Karpas-422 (cell line): Measurements from ENCODE around the gene LYRM1. TPM values are rescaled to one million over a fixed set of nuclear protein-coding genes. Genes with fewer than 3 reads are reported as not detected.

Experiments
- DNase-seq: peaks from one replicate; pipeline ENCODE4 v3.0.0-alpha.2; 2015
- H2AFZ ChIP-seq: fragments of 200-600 bp; sonication (generic); 2 replicates; pipeline ENCODE4 v1.6.1; 2014; ENCODE audit warnings: antibody characterized with exemption, low read length, mixed read lengths
- H3K27ac ChIP-seq: fragments of 200-600 bp; sonication (generic); 2 replicates; pipeline ENCODE4 v1.5.1; 2014; ENCODE audit warnings: mild to moderate bottlenecking, low read length, moderate library complexity
- H3K27me3 ChIP-seq: fragments of 200-600 bp; sonication (generic); 2 replicates; pipeline ENCODE4 v1.6.1; 2014; ENCODE audit warnings: low read length, mixed read lengths
- H3K36me3 ChIP-seq: fragments of 200-600 bp; sonication (generic); 2 replicates; pipeline ENCODE4 v1.6.1; 2014; ENCODE audit warnings: low read length, mixed read lengths; ENCODE audit not compliant: insufficient read depth
- H3K4me1 ChIP-seq: fragments of 200-600 bp; sonication (generic); 2 replicates; pipeline ENCODE4 v1.6.1; 2014; ENCODE audit warnings: mild to moderate bottlenecking, low read length, mixed read lengths
- H3K4me2 ChIP-seq: fragments of 200-600 bp; sonication (generic); 2 replicates; pipeline ENCODE4 v1.6.1; 2014; ENCODE audit warnings: low read length, low read depth, mild to moderate bottlenecking; ENCODE audit not compliant: poor library complexity, severe bottlenecking
- H3K4me3 ChIP-seq: fragments of 200-600 bp; sonication (generic); 2 replicates; pipeline ENCODE4 v1.5.1; 2014; ENCODE audit warnings: mild to moderate bottlenecking, antibody characterized with exemption, low read length, mixed read lengths
- H3K79me2 ChIP-seq: fragments of 200-600 bp; sonication (generic); 2 replicates; pipeline ENCODE4 v1.6.1; 2014; ENCODE audit warnings: mild to moderate bottlenecking, low read length, mixed read lengths
- H3K9ac ChIP-seq: fragments of 200-600 bp; sonication (generic); 2 replicates; pipeline ENCODE4 v1.6.0; 2014; ENCODE audit warnings: low read length
- H3K9me2 ChIP-seq: fragments of 200-600 bp; sonication (generic), shearing (Covaris generic); replicated peaks from 2 replicates; pipeline ENCODE4 v1.6.0; 2014; ENCODE audit warnings: mild to moderate bottlenecking, low read length, moderate library complexity; ENCODE audit not compliant: insufficient read depth
- H3K9me3 ChIP-seq: fragments of 300-700, 200-600 bp; sonication (generic); 2 replicates; pipeline ENCODE4 v1.6.1; 2014; ENCODE audit warnings: low read length, mixed read lengths
- H4K20me1 ChIP-seq: fragments of 200-600 bp; sonication (generic); 2 replicates; pipeline ENCODE4 v1.6.1; 2014; ENCODE audit warnings: mild to moderate bottlenecking, antibody characterized with exemption, low read length, low read depth; ENCODE audit not compliant: insufficient read depth
- total RNA-seq: library from RNA; depleted of rRNA; stranded (reverse); fragments of >200 nt; shearing (Covaris generic); gene quantifications from 2 replicates; pipeline ENCODE4 v1.2.3, GENCODE V29; 2014; ENCODE audit warnings: low replicate concordance; rRNA removed

LYRM1 gene, protein sequence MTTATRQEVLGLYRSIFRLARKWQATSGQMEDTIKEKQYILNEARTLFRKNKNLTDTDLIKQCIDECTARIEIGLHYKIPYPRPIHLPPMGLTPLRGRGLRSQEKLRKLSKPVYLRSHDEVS
- 37.6 and 43.2 TPM in 2 replicates for total RNA-seq

DNA sequence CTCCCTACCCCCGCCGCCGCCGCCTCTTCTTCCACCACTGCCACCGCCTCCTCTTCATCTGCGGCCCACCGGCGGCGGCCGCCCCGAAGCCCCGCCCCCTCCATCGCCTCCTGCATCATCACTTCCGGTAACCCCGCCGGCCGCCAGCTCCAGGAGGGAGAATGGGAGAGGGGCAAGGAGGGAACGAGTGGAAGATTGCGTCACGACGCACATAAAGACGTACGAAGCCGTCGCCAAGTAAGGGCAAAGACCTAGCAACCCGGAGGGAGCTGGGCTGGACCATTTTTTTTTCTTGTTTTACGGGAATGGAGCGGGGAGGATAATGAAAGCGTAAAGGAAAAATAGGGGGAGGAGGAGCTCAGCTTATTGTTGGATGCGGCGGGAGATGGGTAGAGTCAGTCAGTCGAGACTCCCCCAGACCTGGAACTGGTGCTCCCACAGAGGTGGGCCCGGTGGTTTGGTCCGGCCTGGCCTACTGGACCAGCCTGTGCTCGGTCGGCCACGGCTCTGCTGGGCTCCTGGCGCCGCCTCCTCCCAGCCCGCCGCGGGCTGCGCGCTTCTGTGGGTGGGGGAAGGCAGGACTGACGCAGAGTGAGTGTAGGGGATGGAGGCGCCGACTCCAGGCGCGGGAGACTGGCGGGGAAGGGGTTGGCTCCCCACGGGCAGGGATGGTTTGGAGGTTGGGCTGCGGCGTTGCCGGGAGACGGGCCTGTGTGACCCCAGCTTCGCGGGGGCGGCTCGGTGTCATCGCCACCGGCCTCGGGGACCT is at the start of gene LYRM1, which contains the start of gene DCUN1D3:
LYRM1 (plus strand) TSS at position 473 of the 769 bp plus-strand sequence. CDS start 14,785 bp downstream, outside the sequence.
DCUN1D3 (minus strand) TSS at position 60 of the 769 bp plus-strand sequence. CDS start 37,820 bp downstream, outside the sequence.
- peaks cover 57% of the 10 kb centered on the region for H3K79me2 ChIP-seq
- no peaks in the 10 kb centered on the region for H3K9me2 ChIP-seq
- peak within 1 kb of the TSS; percentile 71 for H2AFZ ChIP-seq
- peaks cover 56% of the 10 kb centered on the region for H3K4me1 ChIP-seq
- peak within 1 kb of the TSS; percentile 96 for H3K4me2 ChIP-seq
- H3K9me3 ChIP-seq, result no peaks in the 10 kb centered on the region
- peaks cover 26% of the 10 kb centered on the region; the same call in 1 of the 2 replicates for H4K20me1 ChIP-seq
- peak within 1 kb of the TSS; percentile 88 for H3K4me3 ChIP-seq
- H3K9ac ChIP-seq, result peak within 1 kb of the TSS; percentile 79
- DNase-seq, result peak; percentile 98
- no peaks in the 10 kb centered on the region for H3K27me3 ChIP-seq
- peak within 1 kb of the TSS; percentile 89 for H3K27ac ChIP-seq
- H3K36me3 ChIP-seq, result peaks cover 18% of the 10 kb centered on the region; the same call in 1 of the 2 replicates

DNA sequence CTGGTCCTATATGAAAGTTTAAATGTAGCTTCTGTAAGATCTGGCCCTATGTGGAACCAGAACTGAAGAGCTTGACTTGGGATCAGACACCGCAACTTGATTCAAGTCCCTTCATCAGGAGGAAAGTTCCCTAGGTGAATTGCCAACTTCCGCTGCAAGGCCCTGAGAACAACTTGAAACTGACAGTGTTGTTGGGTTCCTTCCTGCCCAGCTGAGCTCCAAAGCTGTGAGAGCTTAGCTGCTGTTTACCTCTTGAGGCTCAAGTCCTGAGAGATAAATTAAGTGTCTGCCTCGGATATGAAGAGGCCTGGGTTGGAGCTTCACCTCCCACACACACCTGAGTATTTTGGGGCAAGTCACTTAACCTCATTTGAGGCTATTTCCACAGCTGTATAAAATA is 49.6 kb upstream of the LYRM1 start:
- no peak overlapping the region for H2AFZ ChIP-seq
- no peak overlapping the region for H3K4me3 ChIP-seq
- no peaks in the 10 kb centered on the region for H3K4me1 ChIP-seq
- peaks cover 5% of the 10 kb centered on the region; the same call in 1 of the 2 replicates for H3K36me3 ChIP-seq
- no peak for DNase-seq
- no peaks in the 10 kb centered on the region for H3K27me3 ChIP-seq
- no peaks in the 10 kb centered on the region for H3K9me2 ChIP-seq
- H4K20me1 ChIP-seq, result no peaks in the 10 kb centered on the region
- H3K9ac ChIP-seq, result no peak overlapping the region
- no peak overlapping the region for H3K4me2 ChIP-seq
- no peak overlapping the region for H3K27ac ChIP-seq
- no peaks in the 10 kb centered on the region for H3K9me3 ChIP-seq
- H3K79me2 ChIP-seq, result no peaks in the 10 kb centered on the region

DNA sequence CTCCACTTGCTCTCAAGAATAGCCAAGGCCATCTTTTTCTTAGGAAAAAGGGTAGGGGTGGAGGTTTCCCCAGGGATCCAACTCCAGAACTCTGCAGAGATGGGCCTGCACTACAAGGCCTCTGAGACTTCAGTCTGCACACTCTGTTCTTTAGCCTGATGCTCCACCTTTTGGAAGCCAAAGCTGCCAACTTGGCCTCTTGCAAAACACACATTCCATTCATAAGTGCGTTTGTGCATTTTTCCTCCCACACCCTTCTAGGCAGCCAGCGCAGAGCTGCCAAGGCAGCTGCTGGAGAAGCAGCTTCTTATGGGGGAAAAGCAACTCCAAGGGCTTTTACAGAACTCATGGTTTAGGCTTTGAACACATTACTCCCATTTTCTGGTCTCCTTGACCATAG is 49.0 kb upstream of the LYRM1 start:
- H2AFZ ChIP-seq, result no peak overlapping the region
- no peaks in the 10 kb centered on the region for H4K20me1 ChIP-seq
- DNase-seq, result no peak

DNA sequence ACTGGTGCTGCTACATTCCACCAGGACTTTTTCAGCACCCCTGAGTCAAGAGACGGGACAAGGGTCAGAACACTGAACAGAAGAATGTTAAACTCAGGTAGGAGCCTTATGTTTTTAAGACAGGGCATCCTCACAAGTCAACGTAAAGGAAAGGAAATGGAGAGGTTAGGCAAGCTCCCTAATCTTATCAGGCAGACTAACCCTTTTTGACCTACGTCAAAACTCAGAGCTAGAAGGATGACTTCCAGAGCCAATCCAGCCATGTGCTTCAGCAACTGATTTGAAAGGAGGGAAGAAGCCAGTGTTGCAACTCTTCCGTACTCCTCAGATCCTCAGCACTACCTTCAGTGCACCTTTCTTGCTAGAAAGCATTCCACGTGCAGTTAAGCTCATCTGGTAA is 47.4 kb upstream of the LYRM1 start:
- no peak overlapping the region for H3K27ac ChIP-seq
- H3K9me2 ChIP-seq, result no peaks in the 10 kb centered on the region
- DNase-seq, result no peak
- H3K4me3 ChIP-seq, result no peak overlapping the region
- no peaks in the 10 kb centered on the region for H3K27me3 ChIP-seq
- H3K4me2 ChIP-seq, result no peak overlapping the region
- no peaks in the 10 kb centered on the region for H4K20me1 ChIP-seq
- peaks cover 5% of the 10 kb centered on the region; the same call in 1 of the 2 replicates for H3K36me3 ChIP-seq
- no peaks in the 10 kb centered on the region for H3K79me2 ChIP-seq
- no peak overlapping the region for H2AFZ ChIP-seq
- no peaks in the 10 kb centered on the region for H3K4me1 ChIP-seq
- no peak overlapping the region for H3K9ac ChIP-seq
- no peaks in the 10 kb centered on the region for H3K9me3 ChIP-seq

More for the DNA sequence above, 49.0 kb upstream of the LYRM1 start:
- Histone ChIP-seq H3K9ac (no peak overlapping the region), H3K79me2 (no peaks in the 10 kb centered on the region), H3K27ac (no peak overlapping the region), H3K4me2 (no peak overlapping the region), H3K4me3 (no peak overlapping the region), H3K4me1 (no peaks in the 10 kb centered on the region), H3K9me3 (no peaks in the 10 kb centered on the region), H3K36me3 (peaks cover 5% of the 10 kb centered on the region; the same call in 1 of the 2 replicates), H3K27me3 (no peaks in the 10 kb centered on the region), H3K9me2 (no peaks in the 10 kb centered on the region)

DNA sequence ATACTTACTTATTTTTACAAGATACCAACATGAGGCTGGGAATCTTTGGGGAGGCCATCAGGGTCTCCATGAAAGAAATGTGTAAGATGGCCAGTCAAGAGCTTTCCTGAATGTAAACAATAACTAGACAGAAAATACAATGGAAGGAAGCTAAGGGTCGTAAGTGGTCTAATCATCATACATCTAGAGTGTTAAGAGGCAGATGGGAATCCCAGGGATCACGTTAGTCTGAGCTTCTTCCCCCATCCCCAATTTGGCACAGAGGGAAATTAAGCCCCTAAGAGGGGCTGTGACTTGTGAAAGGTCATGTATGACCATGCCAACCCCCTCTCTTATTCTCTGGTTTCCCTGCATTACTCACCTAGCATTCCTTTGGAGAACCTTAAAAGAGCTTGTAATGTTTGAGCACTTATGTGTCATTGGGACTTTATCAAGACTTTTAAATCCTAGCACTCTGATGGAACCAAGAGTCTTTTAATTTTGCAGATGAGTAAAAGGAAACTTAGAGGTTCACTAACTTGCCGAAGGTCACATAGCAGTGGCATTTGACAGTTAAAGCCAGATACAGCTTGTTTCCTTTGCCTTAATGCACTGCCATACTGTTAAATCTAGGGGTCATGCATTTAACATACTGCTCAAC is 46.5 kb upstream of the LYRM1 start:
- H3K4me1 ChIP-seq, result no peaks in the 10 kb centered on the region
- no peaks in the 10 kb centered on the region for H3K9me2 ChIP-seq

DNA sequence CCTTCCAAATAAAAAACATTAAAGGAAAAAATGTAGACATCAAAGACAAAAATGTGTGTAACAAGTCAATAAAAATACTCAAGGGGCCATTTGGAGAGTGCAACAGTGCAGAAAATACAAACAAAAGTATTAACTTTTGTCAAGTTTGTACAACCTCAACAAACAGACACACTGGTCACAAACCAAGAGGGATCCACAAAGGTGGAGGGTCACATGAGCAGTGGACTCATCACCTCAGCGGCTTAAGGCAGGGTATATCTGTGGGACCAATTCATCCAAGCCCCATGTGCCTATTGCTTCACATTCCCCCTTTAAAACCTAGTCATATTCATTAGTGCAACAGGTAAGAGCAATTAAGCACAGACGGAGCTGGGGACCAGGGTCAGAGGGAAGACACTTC is 45.6 kb upstream of the LYRM1 start:
- Histone ChIP-seq H3K9ac (no peak overlapping the region), H3K4me2 (no peak overlapping the region), H3K27ac (no peak overlapping the region), H2AFZ (no peak overlapping the region), H3K79me2 (no peaks in the 10 kb centered on the region), H4K20me1 (no peaks in the 10 kb centered on the region), H3K36me3 (peaks cover 5% of the 10 kb centered on the region; the same call in 1 of the 2 replicates), H3K4me3 (no peak overlapping the region), H3K27me3 (no peaks in the 10 kb centered on the region), H3K9me3 (no peaks in the 10 kb centered on the region), H3K4me1 (no peaks in the 10 kb centered on the region), H3K9me2 (no peaks in the 10 kb centered on the region)
- no peak for DNase-seq

More for the DNA sequence above, 46.5 kb upstream of the LYRM1 start:
- H3K4me2 ChIP-seq, result no peak overlapping the region
- no peak overlapping the region for H3K27ac ChIP-seq
- no peaks in the 10 kb centered on the region for H3K9me3 ChIP-seq
- H3K36me3 ChIP-seq, result peaks cover 5% of the 10 kb centered on the region; the same call in 1 of the 2 replicates
- no peak overlapping the region for H2AFZ ChIP-seq
- H3K79me2 ChIP-seq, result no peaks in the 10 kb centered on the region
- no peaks in the 10 kb centered on the region for H4K20me1 ChIP-seq
- DNase-seq, result no peak
- H3K4me3 ChIP-seq, result no peak overlapping the region
- H3K9ac ChIP-seq, result no peak overlapping the region
- no peaks in the 10 kb centered on the region for H3K27me3 ChIP-seq

DNA sequence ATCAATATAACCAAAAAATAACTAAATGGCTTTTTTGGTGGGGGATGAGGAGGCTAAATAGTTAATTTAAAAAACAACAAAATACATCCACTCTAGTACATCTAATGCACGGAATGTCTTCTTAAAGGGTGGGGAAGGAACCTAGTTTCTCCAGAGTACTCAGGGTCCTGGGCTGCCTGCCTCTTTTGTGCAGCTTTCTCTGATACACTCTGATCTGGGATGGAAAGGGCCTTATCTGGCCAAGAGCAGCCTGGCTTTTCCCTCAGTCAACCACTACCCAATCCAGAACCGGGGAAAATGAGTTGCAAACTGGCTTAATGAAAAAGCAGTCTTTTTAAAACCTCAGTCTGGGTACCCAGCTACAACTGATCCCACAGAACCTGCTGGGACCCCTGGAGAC is 43.3 kb upstream of the LYRM1 start:
- Histone ChIP-seq H3K4me3 (no peak overlapping the region), H3K79me2 (no peaks in the 10 kb centered on the region; the same call in 1 of the 2 replicates), H3K36me3 (no peaks in the 10 kb centered on the region), H3K9me2 (no peaks in the 10 kb centered on the region), H3K27ac (no peak overlapping the region), H2AFZ (no peak overlapping the region), H3K27me3 (no peaks in the 10 kb centered on the region), H4K20me1 (no peaks in the 10 kb centered on the region), H3K9me3 (no peaks in the 10 kb centered on the region), H3K9ac (no peak overlapping the region), H3K4me1 (no peaks in the 10 kb centered on the region), H3K4me2 (no peak overlapping the region)
- no peak for DNase-seq

DNA sequence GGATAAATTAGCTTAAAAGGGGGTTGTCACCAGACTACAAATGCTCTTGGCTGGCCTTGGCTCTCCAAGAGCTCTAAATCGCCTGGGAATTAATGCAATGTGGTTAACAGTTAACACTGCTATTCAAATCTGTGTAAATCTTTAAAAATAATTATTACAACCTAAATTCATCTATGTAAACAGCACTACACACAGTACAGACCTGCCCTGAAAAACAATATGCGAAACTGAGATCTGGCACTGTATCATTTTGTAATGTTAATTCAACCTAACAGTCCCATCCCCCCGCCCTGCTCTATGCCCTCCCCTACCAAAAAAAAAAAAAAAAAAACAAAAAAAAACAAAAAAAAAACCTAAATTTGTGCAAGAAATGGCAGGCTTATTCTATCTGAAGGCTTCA is 41.3 kb upstream of the LYRM1 start:
- Histone ChIP-seq H3K9ac (no peak overlapping the region), H3K27ac (no peak overlapping the region), H3K27me3 (no peaks in the 10 kb centered on the region), H3K36me3 (no peaks in the 10 kb centered on the region), H3K9me2 (no peaks in the 10 kb centered on the region), H4K20me1 (no peaks in the 10 kb centered on the region), H3K4me1 (no peaks in the 10 kb centered on the region), H3K4me2 (no peak overlapping the region), H2AFZ (no peak overlapping the region), H3K79me2 (peaks cover 18% of the 10 kb centered on the region), H3K9me3 (no peaks in the 10 kb centered on the region), H3K4me3 (no peak overlapping the region)
- no peak for DNase-seq
